ENCODE results near the gene ZNF579.

The ZNF579 gene

GRCh38 chr19:55567708-55568328, 12.8 kb downstream of the ZNF579 start:
- no peak for DNase-seq (ENCODE audit: low read depth)

- no peak for DNase-seq (ENCODE audit: low read depth)
Measured at GRCh38 chr19:55566823-55567222, 13.8 kb downstream of the ZNF579 start.

GRCh38 chr19:55563261-55563690, 17.4 kb downstream of the ZNF579 start:
- DNase-seq (ENCODE audit: low read depth) = no peak

DNA sequence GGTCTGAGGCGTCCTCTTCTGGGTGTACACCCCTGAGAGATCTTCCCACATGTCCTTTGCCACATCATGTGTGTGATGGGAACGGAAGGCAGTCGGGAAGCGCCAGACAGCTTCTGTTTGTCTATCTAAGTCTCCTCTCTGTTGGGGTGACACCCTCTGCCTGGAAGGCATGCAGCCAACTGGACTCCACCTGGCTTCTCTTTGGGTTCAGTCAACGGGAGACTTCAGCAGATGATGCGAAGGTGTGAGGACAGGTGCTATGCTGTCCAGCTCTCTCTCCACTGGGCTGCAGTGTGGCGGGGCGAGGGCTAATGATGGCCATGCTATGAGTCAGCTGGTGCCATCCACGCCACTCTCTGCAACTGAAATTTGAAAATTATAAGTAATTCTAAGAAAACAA, 21.0 kb downstream of the ZNF579 start:
- no peak for DNase-seq (ENCODE audit: low read depth)

DNA sequence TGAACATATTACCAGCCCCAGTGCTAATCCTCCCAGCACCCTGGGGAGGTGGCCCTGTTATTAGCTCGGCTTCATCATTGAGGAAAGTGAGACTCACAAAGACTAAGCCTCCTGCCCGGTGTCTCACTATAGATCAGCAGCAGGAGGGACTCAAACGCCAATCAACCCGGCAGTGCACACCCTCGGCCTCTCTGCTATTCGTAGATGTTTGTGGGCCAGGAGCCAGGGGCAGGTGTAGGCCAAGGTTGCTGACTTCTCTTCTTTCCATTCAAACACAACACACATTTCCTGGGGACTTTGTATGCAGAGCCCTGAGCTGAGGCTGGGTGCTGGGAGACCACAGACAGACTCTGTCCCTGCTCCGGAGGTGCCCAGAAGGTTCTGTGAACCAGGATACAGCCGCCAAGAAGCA, 25.9 kb downstream of the ZNF579 start:
- no peak for DNase-seq (ENCODE audit: low read depth)

DNA sequence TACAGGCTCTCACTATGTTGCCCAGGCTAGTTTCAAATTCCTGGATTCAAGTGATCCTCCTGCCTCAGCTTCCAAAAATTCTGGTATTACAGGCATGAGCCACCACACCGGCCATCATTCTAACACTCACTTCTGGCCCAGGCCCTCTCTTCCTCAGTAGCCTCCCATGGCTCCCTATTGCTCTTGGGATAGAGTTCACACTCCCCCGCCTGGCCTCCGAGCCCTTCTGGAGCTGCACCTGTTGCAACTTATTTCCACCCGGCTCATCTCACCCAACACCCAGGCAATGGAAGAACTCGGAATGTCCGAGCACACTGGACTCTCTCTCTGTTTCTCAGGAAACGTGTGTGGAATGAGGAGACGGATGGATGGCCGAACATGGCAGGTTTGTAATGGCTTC, 26.3 kb downstream of the ZNF579 start:
- no peak for DNase-seq (ENCODE audit: low read depth)

GRCh38 chr19:55553217-55554182, 27.1 kb downstream of the ZNF579 start:
- DNase-seq (ENCODE audit: low read depth) = no peak

GRCh38 chr19:55552620-55553019, 28.0 kb downstream of the ZNF579 start:
- DNase-seq (ENCODE audit: low read depth) = no peak

DNA sequence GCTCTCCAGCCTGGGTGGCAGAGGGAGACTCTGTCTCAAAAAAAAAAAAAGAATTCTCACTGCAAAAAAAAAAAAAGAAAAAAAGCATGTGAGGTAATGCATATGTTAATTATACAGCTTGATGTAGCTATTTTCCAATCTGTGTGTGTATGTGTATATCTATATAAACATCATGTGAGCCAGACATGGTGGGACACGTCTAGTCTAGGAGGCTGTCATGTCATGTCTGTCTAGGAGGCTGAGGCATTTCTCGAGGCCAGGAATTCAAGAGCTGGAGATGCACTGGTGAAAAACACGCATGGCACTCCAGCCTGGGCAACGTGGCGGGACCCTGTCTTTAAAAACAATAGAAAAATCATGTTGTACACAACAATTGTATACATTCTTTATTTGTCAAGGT, 28.4 kb downstream of the ZNF579 start:
- DNase-seq (ENCODE audit: low read depth) = no peak

DNA sequence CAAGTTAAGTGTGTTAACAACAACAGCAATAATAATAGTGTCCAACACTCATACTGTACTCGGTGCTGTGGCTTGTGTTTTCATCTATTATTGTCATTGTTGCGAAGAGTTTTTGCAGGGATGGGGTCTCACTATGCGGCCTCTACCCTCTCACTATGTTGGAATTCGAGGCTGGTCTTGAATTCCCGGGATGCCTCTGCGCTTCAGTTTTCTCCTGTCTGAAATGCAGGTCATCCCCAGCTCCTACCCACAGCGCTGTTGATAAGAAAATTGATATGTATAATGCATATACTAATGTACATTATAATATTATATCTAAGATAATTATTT, 30.4 kb downstream of the ZNF579 start:
- DNase-seq (ENCODE audit: low read depth) = no peak

DNA sequence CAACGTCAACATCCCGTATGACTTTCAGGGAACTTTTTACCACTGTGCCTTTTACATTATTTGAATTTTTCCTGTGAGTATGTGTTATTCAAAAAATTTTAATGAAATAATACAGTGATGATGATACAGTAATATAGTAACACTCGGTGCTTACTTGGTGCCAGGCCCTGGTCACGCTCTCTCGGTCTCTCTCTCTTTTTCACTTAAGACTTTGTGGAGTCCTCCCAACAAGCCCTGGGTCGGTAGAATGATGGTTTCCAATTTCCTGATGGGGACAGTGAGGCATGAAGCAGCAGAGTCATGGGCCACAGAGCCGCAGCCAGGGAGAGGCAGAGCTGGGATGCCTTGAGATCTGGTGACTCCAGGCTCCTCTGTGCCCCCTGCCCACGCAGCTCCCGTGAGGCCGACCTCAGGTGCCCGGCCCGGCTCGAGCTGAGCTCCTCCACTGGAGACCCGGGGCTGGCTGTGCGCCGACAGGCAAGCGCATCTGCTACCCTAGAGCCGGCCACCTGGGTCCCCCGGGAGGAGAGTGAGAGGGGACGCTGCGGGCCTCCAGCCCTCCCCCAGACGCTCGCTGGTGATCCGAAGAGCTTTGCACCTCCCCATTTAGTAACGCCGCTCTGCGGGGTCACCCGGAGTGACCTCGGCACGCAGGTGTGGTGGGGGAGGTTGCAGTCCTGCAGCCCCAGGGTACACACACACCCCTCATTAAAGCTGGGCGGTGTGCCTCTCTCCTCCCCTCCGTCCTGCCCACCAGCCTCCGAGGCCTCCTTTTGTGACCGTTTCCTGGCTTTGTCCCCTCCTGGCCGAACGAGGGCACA, 30.9 kb downstream of the ZNF579 start:
- DNase-seq (ENCODE audit: low read depth) = no peak

GRCh38 chr19:55546822-55547614, 33.6 kb downstream of the ZNF579 start:
- no peak for DNase-seq (ENCODE audit: low read depth)

- DNase-seq (ENCODE audit: low read depth) = no peak
Measured at GRCh38 chr19:55546011-55546410, 34.6 kb downstream of the ZNF579 start.

- DNase-seq (ENCODE audit: low read depth) = no peak
Measured at GRCh38 chr19:55545443-55545842, 35.2 kb downstream of the ZNF579 start, which contains the start of gene SBK3. Gene SBK3, minus strand, starts transcription at chr19:55545543. Its CDS starts 0 bp downstream, at chr19:55545543.

DNA sequence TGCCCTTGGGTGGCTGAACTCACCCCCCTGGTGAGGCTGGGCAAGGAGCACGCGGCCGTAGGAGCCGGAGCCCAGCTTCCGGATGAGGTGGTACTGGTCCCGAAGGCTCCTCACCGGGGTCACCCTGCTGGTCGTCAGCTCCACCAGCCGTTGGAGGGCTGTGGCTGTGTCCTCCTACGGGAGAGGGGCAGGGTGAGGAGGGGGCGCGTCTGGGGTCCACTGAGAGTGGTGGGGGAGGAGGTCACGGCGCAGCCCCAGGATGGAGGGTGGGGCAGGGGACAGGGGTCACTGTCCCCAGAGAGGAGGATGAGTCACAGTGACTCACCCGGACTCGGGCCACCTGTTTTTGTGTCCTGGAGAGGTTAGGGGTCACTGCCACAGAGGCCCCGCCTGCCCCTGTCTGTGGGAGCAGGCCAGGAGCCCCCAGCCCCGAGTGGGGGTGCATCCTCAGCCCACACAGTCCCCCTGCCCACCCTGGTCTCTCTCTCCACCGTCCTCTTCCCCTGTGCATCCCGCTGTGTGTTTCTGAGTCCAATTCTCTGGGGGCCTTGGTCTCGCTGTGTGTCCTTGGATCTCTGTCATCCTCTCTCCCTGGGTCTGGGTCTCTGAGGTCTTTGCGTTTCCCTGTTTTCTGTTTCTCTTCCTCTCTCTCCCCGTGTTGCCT, 35.7 kb downstream of the ZNF579 start:
- DNase-seq (ENCODE audit: low read depth) = no peak

DNA sequence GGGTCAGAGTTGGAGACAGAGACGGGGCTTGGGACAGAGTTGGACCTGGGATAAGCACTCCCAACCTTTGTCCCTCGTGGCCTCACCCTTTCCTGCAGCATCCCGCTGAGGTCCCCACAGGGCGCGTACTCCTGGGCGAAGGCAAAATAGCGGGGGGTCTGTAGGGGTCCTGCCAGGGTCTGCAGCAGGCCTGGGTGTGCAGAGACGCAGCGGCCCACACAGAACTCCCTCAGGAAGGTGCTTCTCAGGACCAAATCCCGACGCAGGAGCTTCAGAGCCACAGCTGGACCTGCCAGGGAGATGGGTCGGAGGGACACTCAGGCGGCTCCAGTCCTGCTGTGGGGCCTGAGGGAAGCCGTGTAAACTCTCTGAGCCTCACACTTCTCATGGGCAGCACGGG, 36.6 kb downstream of the ZNF579 start:
- DNase-seq (ENCODE audit: low read depth) = no peak

DNA sequence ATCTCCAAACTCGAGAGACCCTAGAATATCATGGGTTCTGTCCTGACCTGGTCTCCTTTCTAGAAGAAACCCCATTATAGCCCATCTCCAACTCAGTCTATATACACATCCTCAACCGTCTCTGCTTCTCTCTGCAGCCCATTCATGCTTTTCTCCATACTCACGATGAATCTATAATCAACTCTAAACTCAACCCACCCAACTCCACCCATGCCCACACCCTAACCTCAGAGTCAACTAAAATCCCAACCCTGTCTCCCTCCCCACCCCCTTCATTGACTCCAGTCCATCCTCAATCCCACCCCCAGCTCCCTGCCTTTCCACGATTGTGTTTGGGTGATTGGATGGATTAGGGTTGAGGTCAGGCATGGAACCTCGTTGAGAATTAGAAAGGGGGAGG, 37.1 kb downstream of the ZNF579 start:
- DNase-seq (ENCODE audit: low read depth) = no peak

DNA sequence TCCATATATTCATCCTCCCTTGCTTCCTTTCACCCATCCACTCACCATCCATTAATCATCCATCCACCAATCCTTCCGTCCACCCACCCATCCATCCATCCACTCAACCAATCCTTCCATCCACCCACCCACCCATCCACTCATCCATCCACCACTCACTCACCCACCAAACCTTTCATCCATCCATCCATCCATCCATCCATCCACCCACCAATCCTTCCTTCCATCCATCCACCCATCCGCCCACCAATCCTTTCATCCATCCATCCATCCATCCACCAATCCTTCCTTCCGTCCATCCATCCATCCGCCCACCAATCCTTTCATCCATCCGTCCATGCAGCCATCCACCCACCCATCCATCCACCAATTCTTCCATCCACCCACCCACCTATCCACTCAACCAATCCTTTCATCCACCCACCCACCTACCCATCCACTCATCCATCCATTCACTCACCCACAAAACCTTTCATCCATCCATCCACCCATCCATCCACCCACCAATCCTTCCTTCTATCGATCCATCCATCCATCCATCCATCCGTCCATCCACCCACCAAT, 38.3 kb downstream of the ZNF579 start:
- DNase-seq (ENCODE audit: low read depth) = no peak

GRCh38 chr19:55541091-55541490, 39.6 kb downstream of the ZNF579 start:
- no peak for DNase-seq (ENCODE audit: low read depth)

- DNase-seq (ENCODE audit: low read depth) = no peak
Measured at GRCh38 chr19:55540619-55541018, 40.0 kb downstream of the ZNF579 start.
